Stomach (tissue), 4 donors: ENCODE data around the gene PDCD10.

Experiments
- POLR2A ChIP-seq, 4 donors: fragments of 450-650 bp; IDR thresholded peaks; one replicate each; pipeline ENCODE4 v1.6.1; 2016; ENCODE audit warnings: antibody characterized with exemption in 4 of 4, control low read depth in 2 of 4, mild to moderate bottlenecking in 1 of 4, moderate library complexity in 1 of 4
- POLR2AphosphoS5 ChIP-seq, 3 donors: sonication (generic); formaldehyde crosslinking; IDR thresholded peaks; one replicate each; pipeline ENCODE4 v1.6.1; 2016; ENCODE audit warnings: antibody characterized with exemption in 3 of 3
- TF ChIP-seq, protein P1 (sequence below), 7 experiments: fragments of 450-650 bp in 4 of 7; fragments of 200-600 bp in 3 of 7; sonication (generic) in 3 of 7; IDR thresholded peaks; one replicate each; pipeline ENCODE4 v1.5.1; 2016 to 2019; ENCODE audit warnings: antibody characterized with exemption in 7 of 7, control low read depth in 2 of 7, mild to moderate bottlenecking in 1 of 7

GRCh38 chr3:167653760-167654159, 80.9 kb downstream of the PDCD10 start, which contains the start of gene WDR49:
- TF ChIP-seq, protein P1, sequence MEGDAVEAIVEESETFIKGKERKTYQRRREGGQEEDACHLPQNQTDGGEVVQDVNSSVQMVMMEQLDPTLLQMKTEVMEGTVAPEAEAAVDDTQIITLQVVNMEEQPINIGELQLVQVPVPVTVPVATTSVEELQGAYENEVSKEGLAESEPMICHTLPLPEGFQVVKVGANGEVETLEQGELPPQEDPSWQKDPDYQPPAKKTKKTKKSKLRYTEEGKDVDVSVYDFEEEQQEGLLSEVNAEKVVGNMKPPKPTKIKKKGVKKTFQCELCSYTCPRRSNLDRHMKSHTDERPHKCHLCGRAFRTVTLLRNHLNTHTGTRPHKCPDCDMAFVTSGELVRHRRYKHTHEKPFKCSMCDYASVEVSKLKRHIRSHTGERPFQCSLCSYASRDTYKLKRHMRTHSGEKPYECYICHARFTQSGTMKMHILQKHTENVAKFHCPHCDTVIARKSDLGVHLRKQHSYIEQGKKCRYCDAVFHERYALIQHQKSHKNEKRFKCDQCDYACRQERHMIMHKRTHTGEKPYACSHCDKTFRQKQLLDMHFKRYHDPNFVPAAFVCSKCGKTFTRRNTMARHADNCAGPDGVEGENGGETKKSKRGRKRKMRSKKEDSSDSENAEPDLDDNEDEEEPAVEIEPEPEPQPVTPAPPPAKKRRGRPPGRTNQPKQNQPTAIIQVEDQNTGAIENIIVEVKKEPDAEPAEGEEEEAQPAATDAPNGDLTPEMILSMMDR (IDR thresholded peaks at IDR 0.05) = no peak
- TF ChIP-seq POLR2A (IDR thresholded peaks at IDR 0.05) (no peak), POLR2AphosphoS5 (IDR thresholded peaks at IDR 0.05) (no peak)
